Dedifferentiated amniotic fluid mesenchymal stem cell (primary cell): ENCODE results near the gene SDE2.
"Not testable (repeated sequence)": the region's sequence is repeated elsewhere in the genome, so short reads cannot be mapped to it uniquely, and the experiment has no call there.

ENCODE experiments used
- DNase-seq: peaks from one replicate; pipeline ENCODE4 v3.0.0-alpha.2; 2016; ENCODE audit errors: extremely low spot score

Gene SDE2

GRCh38 chr1:225942574-225942973 is 56.6 kb downstream of the SDE2 start:
- DNase-seq, result no peak

- no peak for DNase-seq
These were observed 57.3 kb downstream of the SDE2 start for GRCh38 chr1:225941942-225942222.

GRCh38 chr1:225941187-225941941 is 57.8 kb downstream of the SDE2 start, which contains the start of gene LEFTY2:
Gene LEFTY2, minus strand, starts transcription at chr1:225941220. Its CDS starts 80 bp downstream, at chr1:225941140.
- DNase-seq, result no peak

- no peak for DNase-seq
These were observed 58.6 kb downstream of the SDE2 start for GRCh38 chr1:225940385-225941151.

GRCh38 chr1:225939939-225940310 is 59.2 kb downstream of the SDE2 start:
- not testable (repeated sequence) for DNase-seq

GRCh38 chr1:225939097-225939938 is 59.8 kb downstream of the SDE2 start:
- not testable (repeated sequence) for DNase-seq

GRCh38 chr1:225937048-225937968 is 61.8 kb downstream of the SDE2 start:
- DNase-seq, result no peak

- DNase-seq, result no peak
These were observed 62.6 kb downstream of the SDE2 start for GRCh38 chr1:225936523-225936922.

GRCh38 chr1:225936086-225936485 is 63.1 kb downstream of the SDE2 start:
- not testable (repeated sequence) for DNase-seq

- DNase-seq, result no peak
These were observed 64.4 kb downstream of the SDE2 start for GRCh38 chr1:225934711-225935110.

- no peak for DNase-seq
These were observed 66.1 kb downstream of the SDE2 start for GRCh38 chr1:225933072-225933471.
